ENCODE data around the gene LRATD1. TPM values are rescaled to one million over a fixed set of nuclear protein-coding genes. Genes with fewer than 3 reads are reported as not detected.
A peak's percentile ranks its signal among the peaks of the same experiment; 100 is the strongest.

LRATD1 gene
- total and polyA plus RNA-seq, 3 donors from 2014 or later: 39.4 to 133 (median 94.5) TPM

DNA sequence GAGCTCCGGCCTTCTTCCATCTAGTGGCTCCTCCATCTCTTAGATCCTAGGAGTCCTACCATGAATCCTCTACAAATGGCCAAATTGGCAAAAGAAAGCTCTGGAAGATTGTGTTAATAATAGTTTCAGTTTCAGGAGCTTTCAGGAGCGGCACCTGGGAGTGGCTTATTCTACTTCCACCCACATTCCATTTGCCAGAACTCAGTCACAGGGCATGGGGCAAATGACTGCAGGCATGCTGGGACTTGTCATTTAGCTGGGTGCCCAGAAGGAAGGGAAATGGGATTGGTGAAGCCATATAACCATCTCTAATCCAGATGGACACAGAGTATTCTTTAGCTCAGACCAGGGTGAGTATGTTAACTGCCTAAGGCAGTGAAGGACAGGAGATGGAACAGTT lies 3.6 kb upstream of the LRATD1 start:
- no peak for DNase-seq
- Histone ChIP-seq H3K36me3 (ENCODE audit: low read depth, missing control alignments) (no peaks in the 10 kb centered on the region), H3K9me3 (no peaks in the 10 kb centered on the region), H3K4me1 (peaks cover 4% of the 10 kb centered on the region), H3K4me3 (no peak overlapping the region), H3K27ac (no peak overlapping the region), H3K27me3 (no peaks in the 10 kb centered on the region)
- TF ChIP-seq POLR2A (IDR thresholded peaks at IDR 0.05): no peak
- TF ChIP-seq, protein P1, sequence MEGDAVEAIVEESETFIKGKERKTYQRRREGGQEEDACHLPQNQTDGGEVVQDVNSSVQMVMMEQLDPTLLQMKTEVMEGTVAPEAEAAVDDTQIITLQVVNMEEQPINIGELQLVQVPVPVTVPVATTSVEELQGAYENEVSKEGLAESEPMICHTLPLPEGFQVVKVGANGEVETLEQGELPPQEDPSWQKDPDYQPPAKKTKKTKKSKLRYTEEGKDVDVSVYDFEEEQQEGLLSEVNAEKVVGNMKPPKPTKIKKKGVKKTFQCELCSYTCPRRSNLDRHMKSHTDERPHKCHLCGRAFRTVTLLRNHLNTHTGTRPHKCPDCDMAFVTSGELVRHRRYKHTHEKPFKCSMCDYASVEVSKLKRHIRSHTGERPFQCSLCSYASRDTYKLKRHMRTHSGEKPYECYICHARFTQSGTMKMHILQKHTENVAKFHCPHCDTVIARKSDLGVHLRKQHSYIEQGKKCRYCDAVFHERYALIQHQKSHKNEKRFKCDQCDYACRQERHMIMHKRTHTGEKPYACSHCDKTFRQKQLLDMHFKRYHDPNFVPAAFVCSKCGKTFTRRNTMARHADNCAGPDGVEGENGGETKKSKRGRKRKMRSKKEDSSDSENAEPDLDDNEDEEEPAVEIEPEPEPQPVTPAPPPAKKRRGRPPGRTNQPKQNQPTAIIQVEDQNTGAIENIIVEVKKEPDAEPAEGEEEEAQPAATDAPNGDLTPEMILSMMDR (IDR thresholded peaks at IDR 0.05): no peak
- intact Hi-C loops (cut with DNase I; ENCODE audit: low total_unique reads): no loop called here
- WGBS, 2 donors: 87 to 88% methylated on average over 2 of the region's 2 CpGs

DNA sequence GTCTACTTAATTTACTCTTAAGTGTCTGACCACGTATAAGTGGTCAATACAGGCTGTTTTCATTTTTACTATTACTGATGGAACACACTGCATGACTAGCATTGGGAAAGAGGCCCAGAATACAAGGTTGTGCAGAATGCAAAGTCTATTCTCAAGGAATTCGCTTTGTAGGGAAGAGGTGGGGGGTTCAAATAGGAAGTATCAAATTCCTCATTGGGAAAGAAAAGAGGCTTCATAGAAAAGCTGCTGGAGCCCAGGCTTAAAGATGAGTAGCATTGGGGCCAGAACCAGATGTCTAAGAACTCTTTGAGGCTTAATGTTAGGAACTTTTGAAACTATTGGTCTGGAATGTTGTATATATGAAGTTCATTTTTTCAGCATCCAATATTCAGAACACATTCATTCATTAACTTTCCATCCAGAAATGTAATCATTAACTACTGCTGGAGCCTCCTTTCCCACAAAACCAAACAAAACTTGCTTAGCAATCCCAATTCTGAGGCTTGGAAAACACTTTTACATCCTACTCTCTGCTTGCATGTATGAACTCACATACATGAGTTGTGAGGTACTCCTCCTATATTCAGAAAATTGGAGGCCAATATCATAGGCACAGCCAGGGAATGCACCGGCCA lies 994 bp upstream of the LRATD1 start:
- H3K27me3 ChIP-seq: no peaks in the 10 kb centered on the region
- intact Hi-C loops (cut with DNase I; ENCODE audit: low total_unique reads): no loop called here
- no peaks in the 10 kb centered on the region for H3K9me3 ChIP-seq
- no peaks in the 10 kb centered on the region for H3K36me3 ChIP-seq (ENCODE audit: low read depth, missing control alignments)
- H3K4me1 ChIP-seq: peaks cover 4% of the 10 kb centered on the region
- TF ChIP-seq, protein P1 (IDR thresholded peaks at IDR 0.05): no peak
- no peak for TF ChIP-seq POLR2A (IDR thresholded peaks at IDR 0.05)
- H3K4me3 ChIP-seq: peak overlapping the region; percentile 52 to 74
- H3K27ac ChIP-seq: no peak overlapping the region
- WGBS, 2 donors: 54 to 64% methylated on average over 3 of the region's 3 CpGs
- no peak for DNase-seq

DNA sequence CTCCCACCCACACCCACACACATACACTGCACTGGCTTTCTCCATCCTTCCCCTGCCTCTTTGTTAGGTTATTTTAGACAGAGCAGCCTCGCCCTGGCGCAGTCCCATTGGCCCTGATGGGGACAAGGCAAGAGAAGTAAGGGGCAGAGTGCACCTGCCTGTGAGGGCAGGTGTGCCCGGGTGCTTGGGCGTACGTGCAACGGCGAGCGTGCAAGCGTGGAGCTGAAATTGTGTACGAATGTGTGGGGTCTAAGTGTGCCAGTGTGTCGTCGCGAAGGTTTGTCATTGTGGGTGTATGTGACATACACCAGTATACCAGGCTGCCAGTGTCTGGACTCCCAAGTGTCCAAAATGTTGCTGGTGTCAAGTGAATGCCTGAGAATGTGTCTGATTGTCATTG lies 544 bp downstream of the LRATD1 start:
- Histone ChIP-seq H3K27ac (peak overlapping the region in 1 of 2 donors; percentile 87), H3K36me3 (ENCODE audit: low read depth, missing control alignments) (no peaks in the 10 kb centered on the region), H3K4me1 (peaks cover 4% of the 10 kb centered on the region), H3K9me3 (no peaks in the 10 kb centered on the region), H3K4me3 (peak overlapping the region; percentile 52 to 74), H3K27me3 (no peaks in the 10 kb centered on the region)
- DNase-seq: no peak
- intact Hi-C loops (cut with DNase I; ENCODE audit: low total_unique reads): no loop called here
- 0 to 2% methylated on average over 13 of the region's 13 CpGs for WGBS, 2 donors
- TF ChIP-seq, protein P1 (IDR thresholded peaks at IDR 0.05): no peak
- TF ChIP-seq POLR2A (IDR thresholded peaks at IDR 0.05): no peak

DNA sequence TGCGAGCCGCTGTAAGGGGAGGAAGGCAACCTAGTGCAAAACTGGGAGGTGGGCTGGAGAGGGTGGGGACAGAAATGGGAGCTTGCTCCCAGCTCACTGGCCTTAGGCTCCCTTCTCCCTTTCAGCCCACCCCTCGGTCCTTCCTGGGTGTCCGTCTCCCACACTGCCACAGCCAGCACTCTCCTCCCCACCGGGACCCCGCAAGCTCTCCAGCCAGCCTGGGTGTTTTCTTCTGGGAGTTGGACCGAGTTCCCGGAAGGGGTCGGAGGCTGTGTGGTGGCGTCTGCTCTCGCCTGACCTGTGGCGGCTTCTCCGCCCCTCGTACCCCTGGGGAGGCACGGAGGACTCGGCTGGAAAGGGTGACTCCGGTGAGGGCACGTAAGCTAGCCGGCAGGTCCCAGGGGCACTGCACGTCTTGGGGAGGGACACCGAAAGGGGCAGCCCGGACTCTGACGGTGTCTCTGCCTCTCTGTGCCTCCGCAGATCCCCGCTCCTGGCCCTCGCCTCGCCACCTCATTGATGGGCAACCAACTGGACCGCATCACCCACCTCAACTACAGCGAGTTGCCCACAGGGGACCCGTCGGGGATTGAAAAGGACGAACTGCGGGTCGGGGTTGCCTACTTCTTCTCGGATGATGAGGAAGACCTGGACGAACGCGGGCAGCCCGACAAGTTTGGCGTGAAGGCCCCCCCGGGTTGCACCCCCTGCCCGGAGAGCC lies 1.1 kb downstream of the LRATD1 start:
- peak; percentile 17 for DNase-seq

More for the DNA sequence above, 1.1 kb downstream of the LRATD1 start:
- no peaks in the 10 kb centered on the region for H3K36me3 ChIP-seq (ENCODE audit: low read depth, missing control alignments)
- no peak for TF ChIP-seq POLR2A (IDR thresholded peaks at IDR 0.05)
- TF ChIP-seq, protein P1 (IDR thresholded peaks at IDR 0.05): no peak
- no peaks in the 10 kb centered on the region for H3K9me3 ChIP-seq
- intact Hi-C loops (cut with DNase I; ENCODE audit: low total_unique reads): no loop called here
- WGBS, 2 donors: 1% methylated on average over 42 of the region's 42 CpGs; no CpG with 5 or more reads in 1 of the 2 donors
- peak overlapping the region; percentile 52 to 74 for H3K4me3 ChIP-seq
- H3K27me3 ChIP-seq: no peaks in the 10 kb centered on the region
- H3K4me1 ChIP-seq: peaks cover 4% of the 10 kb centered on the region
- peak overlapping the region in 1 of 2 donors; percentile 87 for H3K27ac ChIP-seq
